Sigmoid colon (tissue), 7 donors: Measurements from ENCODE around the gene CLEC4G. TPM values are rescaled to one million over a fixed set of nuclear protein-coding genes. Genes with fewer than 3 reads are reported as not detected.
"Not testable (repeated sequence)": the region's sequence is repeated elsewhere in the genome, so short reads cannot be mapped to it uniquely, and the experiment has no call there.

ENCODE experiments used
- DNase-seq: peaks from one replicate; pipeline ENCODE4 v3.0.0-alpha.2; 2019
- H3K27ac ChIP-seq, 4 donors: fragments of 200-600 bp; sonication (generic); one replicate each; pipeline ENCODE4 v1.5.1; 2016 to 2019; ENCODE audit warnings: mild to moderate bottlenecking in 1 of 4
- H3K27me3 ChIP-seq, 3 donors: fragments of 200-600 bp; sonication (generic); one replicate each; pipeline ENCODE4 v1.5.1; 2019; ENCODE audit warnings: mild to moderate bottlenecking in 1 of 3
- H3K36me3 ChIP-seq, 4 donors: fragments of 200-600 bp; sonication (generic); one replicate each; pipeline ENCODE4 v1.5.1; 2016 to 2019
- H3K4me1 ChIP-seq, 4 donors: fragments of 200-600 bp; sonication (generic); one replicate each; pipeline ENCODE4 v1.5.1; 2017 to 2019
- H3K4me3 ChIP-seq, 4 donors: fragments of 200-600 bp; sonication (generic); one replicate each; pipeline ENCODE4 v1.5.1; 2017 to 2019; ENCODE audit warnings: mild to moderate bottlenecking in 2 of 4, moderate library complexity in 1 of 4
- H3K9me3 ChIP-seq, 4 donors: fragments of 200-600 bp in 3 of 4; sonication (generic) in 3 of 4; one replicate each; pipeline versions ENCODE4 v1.5.1 to v1.6.1; 2013 to 2019
- EP300 ChIP-seq, 4 donors: sonication (generic); formaldehyde crosslinking; IDR thresholded peaks; one replicate each; pipeline ENCODE4 v1.6.1; 2017; ENCODE audit warnings: antibody characterized with exemption in 4 of 4
- POLR2A ChIP-seq, 2 donors: fragments of 450-650 bp; IDR thresholded peaks; one replicate each; pipeline ENCODE4 v1.6.1; 2016; ENCODE audit warnings: antibody characterized with exemption in 2 of 2, mild to moderate bottlenecking in 2 of 2, moderate library complexity in 2 of 2
- POLR2AphosphoS5 ChIP-seq, 4 donors: sonication (generic); formaldehyde crosslinking; IDR thresholded peaks; one replicate each; pipeline ENCODE4 v1.6.1; 2017; ENCODE audit warnings: antibody characterized with exemption in 4 of 4
- WGBS, 2 donors: extraction: QIAGEN DNeasy Blood & Tissue Kit; methylation state at CpG; one replicate each; pipeline ENCODE4 v1.1.7; 2013; 5-methylcytosine and 5-hydroxymethylcytosine counted together
- intact Hi-C: fragments of 100-400 bp; cut with DNase I; formaldehyde crosslinking; loops from one replicate; pipeline ENCODE4 v1.15.1; 2023
- polyA plus RNA-seq, 3 donors: library from polyadenylated mRNA; stranded (reverse); fragments of 200-250 nt; gene quantifications; one replicate each; pipeline ENCODE4 v1.2.3, GENCODE V29; 2013
- total RNA-seq, 4 donors: library from RNA; depleted of rRNA; stranded (reverse); fragments of >200 nt; gene quantifications; one replicate each; pipeline ENCODE4 v1.1.0, GENCODE V29; 2016
- TF ChIP-seq, protein P1 (sequence below), 4 experiments: fragments of 450-650 bp in 3 of 4; fragments of 200-600 bp in 1 of 4; IDR thresholded peaks; one replicate each; pipeline ENCODE4 v1.5.1; 2016 to 2019; ENCODE audit warnings: antibody characterized with exemption in 4 of 4, mild to moderate bottlenecking in 3 of 4, moderate library complexity in 2 of 4
- donor health status: healthy with polysubstance abuse.
- donor health status: Bipolar disorder and iron deficiency.
- donor health status: healthy.

The CLEC4G gene
- total and polyA plus RNA-seq, 7 donors: 0.45 to 3.6 (median 2.2) TPM; not detected in 1

DNA sequence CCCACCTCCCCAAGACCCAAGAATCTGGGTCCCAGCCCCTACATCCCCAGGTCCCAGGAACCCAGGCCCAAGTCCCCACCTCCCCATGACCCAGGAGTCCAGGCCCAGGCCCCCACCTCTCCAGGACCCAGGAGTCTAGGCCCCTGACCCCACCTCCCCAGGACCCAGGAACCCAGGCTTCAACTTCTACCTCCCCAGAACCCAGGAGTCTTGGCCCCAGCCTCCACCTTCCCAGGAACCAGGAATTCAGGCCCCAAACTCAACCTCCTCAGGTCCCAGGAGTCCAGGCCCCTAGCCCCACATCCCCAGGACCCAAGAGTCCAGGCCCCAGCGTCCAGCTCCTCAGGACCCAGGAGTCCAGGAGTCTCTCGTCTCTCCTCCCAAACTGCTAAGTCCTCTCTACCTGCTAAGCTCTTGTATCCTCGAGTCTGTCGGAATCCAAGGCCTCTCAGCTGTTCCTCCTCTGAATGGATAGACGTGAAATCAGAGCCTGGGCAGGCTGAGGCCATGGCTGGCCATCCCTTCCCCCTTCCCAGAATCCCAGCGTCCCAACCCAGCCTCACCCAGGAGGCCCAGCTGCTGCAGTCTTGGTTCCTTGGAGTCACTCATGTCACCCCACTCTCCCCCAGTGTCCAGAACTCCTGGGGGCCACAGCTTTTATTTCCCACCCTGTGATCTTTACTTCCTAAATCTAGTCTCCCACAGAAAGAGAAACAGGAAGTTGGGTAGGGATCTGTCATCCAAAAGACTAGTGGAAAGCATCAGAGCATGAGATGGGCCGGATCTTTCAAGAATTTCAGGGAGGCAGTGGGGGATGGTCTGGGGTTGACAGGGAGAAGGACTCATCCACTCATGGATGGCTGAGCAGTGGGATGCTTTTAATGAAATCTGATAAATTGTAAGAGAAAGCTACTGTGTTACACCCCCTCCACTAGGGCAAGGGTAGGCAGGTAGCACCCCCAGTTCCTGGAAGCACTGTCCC lies 15.3 kb upstream of the CLEC4G start, which contains the start of gene CD209:
CD209 (minus strand) TSS at position 632 of the 982 bp plus-strand sequence; CDS start at position 609, 23 bp downstream.
- 60 to 66% methylated on average over 7 of the region's 7 CpGs for WGBS, 2 donors
- Histone ChIP-seq H3K36me3 (no peaks in the 10 kb centered on the region), H3K4me3 (peak within 1 kb of the TSS in 1 of 4 donors; percentile 12), H3K27me3 (peaks cover 0 to 40% (median 6%) of the 10 kb centered on the region in 3 donors), H3K27ac (no peak within 1 kb of the TSS), H3K4me1 (no peaks in the 10 kb centered on the region), H3K9me3 (no peaks in the 10 kb centered on the region)
- TF ChIP-seq, protein P1, sequence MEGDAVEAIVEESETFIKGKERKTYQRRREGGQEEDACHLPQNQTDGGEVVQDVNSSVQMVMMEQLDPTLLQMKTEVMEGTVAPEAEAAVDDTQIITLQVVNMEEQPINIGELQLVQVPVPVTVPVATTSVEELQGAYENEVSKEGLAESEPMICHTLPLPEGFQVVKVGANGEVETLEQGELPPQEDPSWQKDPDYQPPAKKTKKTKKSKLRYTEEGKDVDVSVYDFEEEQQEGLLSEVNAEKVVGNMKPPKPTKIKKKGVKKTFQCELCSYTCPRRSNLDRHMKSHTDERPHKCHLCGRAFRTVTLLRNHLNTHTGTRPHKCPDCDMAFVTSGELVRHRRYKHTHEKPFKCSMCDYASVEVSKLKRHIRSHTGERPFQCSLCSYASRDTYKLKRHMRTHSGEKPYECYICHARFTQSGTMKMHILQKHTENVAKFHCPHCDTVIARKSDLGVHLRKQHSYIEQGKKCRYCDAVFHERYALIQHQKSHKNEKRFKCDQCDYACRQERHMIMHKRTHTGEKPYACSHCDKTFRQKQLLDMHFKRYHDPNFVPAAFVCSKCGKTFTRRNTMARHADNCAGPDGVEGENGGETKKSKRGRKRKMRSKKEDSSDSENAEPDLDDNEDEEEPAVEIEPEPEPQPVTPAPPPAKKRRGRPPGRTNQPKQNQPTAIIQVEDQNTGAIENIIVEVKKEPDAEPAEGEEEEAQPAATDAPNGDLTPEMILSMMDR (IDR thresholded peaks at IDR 0.05): no peak
- TF ChIP-seq POLR2A (IDR thresholded peaks at IDR 0.05) (no peak), EP300 (IDR thresholded peaks at IDR 0.05) (no peak), POLR2AphosphoS5 (IDR thresholded peaks at IDR 0.05) (no peak)
- intact Hi-C loops: no loop called here
- DNase-seq: peak; percentile 60

- H3K27ac ChIP-seq, H3K36me3 ChIP-seq, H3K9me3 ChIP-seq, H3K4me1 ChIP-seq, intact Hi-C loops: not testable (repeated sequence)
- DNase-seq: peak; percentile 50
- Histone ChIP-seq H3K4me3 (peak overlapping the region in 1 of 4 donors; percentile 12), H3K27me3 (peaks cover 0 to 34% (median 6%) of the 10 kb centered on the region in 3 donors)
- WGBS, 2 donors: 69 to 80% methylated on average over 4 of the region's 4 CpGs
Measured at GRCh38 chr19:7746306-7746705, 14.4 kb upstream of the CLEC4G start.

DNA sequence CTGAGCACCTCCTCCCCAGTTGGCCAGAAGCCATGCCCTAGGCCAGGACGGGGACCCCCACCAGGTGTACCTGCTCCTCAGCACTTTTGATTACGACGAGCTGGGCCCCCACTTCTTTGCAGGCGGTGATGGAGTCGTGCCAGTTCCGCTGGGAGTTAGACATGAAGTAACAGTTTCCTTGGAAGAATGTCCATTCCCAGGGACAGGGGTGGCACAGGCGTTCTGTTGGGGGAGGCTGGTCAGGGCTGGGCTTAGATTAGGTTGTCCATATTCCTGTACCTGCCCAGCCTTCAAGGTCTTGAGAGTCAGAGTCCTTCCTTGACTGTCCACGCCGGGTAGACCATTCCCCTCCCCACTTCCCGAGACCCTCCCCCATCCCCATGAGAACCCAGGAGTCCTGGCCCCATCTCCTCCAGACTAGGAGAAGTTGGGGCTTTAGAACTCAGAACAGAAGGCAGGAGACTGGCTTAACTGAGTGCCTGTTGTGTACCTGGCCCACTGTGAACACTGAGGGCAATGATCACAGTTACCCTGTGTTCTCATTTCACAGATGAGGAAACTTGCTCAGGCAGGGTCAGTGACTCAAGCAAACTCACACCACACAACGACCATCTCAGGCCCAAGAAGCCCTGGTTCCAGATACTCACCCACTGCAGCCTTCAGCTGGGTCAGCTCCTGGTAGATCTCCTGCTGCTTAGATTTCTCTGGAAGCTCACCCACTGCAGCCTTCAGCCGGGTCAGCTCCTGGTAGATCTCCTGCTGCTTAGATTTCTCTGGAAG lies 13.2 kb upstream of the CLEC4G start:
- no peaks in the 10 kb centered on the region for H3K36me3 ChIP-seq
- no peaks in the 10 kb centered on the region for H3K9me3 ChIP-seq
- no peaks in the 10 kb centered on the region for H3K4me1 ChIP-seq
- peak; percentile 53 for DNase-seq
- WGBS, 2 donors: 77 to 83% methylated on average over 12 of the region's 12 CpGs
- no peak for TF ChIP-seq EP300 (IDR thresholded peaks at IDR 0.05)
- TF ChIP-seq POLR2AphosphoS5 (IDR thresholded peaks at IDR 0.05): no peak
- no peak for TF ChIP-seq POLR2A (IDR thresholded peaks at IDR 0.05)
- TF ChIP-seq, protein P1 (IDR thresholded peaks at IDR 0.05): no peak
- no peak overlapping the region for H3K4me3 ChIP-seq
- intact Hi-C loops: no loop called here
- no peak overlapping the region for H3K27ac ChIP-seq
- peaks cover 0 to 29% (median 6%) of the 10 kb centered on the region in 3 donors for H3K27me3 ChIP-seq

DNA sequence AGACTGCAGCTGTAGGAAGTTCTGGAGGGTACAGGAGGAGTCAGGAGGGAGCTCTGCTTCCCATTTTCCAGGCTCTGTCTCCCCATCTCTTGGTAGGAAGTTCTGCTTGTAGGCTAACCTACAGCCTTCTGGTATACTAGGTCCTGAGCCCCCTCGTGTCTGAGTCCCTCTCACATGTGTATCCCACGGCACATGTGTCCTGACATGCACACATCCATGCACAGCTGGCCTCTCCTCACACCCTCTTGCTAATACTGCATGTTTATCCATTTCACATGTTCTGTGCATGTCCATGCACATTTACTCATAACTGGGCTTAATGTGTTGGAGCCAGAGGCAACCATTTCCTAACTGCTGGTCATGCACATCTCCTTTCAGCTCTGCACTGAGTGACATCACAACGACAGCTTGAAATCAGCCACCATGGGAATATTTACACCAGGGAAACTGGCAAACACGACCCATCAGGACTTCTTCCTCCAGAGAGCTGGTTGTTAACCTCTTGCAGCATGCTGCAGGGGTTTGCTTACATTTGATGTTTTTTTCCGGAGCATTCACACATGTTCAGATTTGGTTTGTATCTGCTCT lies 12.4 kb upstream of the CLEC4G start:
- intact Hi-C loops: no loop called here
- H3K36me3 ChIP-seq: no peaks in the 10 kb centered on the region
- no peak overlapping the region for H3K4me3 ChIP-seq
- peak; percentile 15 for DNase-seq
- no peaks in the 10 kb centered on the region for H3K4me1 ChIP-seq
- peaks cover 0 to 26% (median 6%) of the 10 kb centered on the region in 3 donors for H3K27me3 ChIP-seq
- H3K27ac ChIP-seq: no peak overlapping the region
- TF ChIP-seq EP300 (IDR thresholded peaks at IDR 0.05) (no peak), POLR2A (IDR thresholded peaks at IDR 0.05) (no peak), POLR2AphosphoS5 (IDR thresholded peaks at IDR 0.05) (no peak)
- TF ChIP-seq, protein P1 (IDR thresholded peaks at IDR 0.05): no peak
- 61 to 65% methylated on average over 5 of the region's 5 CpGs for WGBS, 2 donors
- H3K9me3 ChIP-seq: no peaks in the 10 kb centered on the region
